ENCODE measurements around the gene IRAG1. TPM values are rescaled to one million over a fixed set of nuclear protein-coding genes. Genes with fewer than 3 reads are reported as not detected.

IRAG1 gene
- total RNA-seq, result 236 TPM

GRCh38 chr11:10693509-10694081, at the start of gene IRAG1:
Gene IRAG1 (minus strand): TSS chr11:10693755. CDS start chr11:10693602, 153 bp downstream.
- Histone ChIP-seq H3K9me3 (no peaks in the 10 kb centered on the region), H3K27me3 (no peaks in the 10 kb centered on the region), H3K36me3 (peaks cover 4 to 14% of the 10 kb centered on the region in 2 donors), H3K4me3 (peak within 1 kb of the TSS; percentile 66 to 87), H3K27ac (peak within 1 kb of the TSS; percentile 99), H3K4me1 (peaks cover 15 to 48% of the 10 kb centered on the region in 2 donors)
- no peak for TF ChIP-seq CTCF (IDR thresholded peaks at IDR 0.05)
- intact Hi-C loops (cut with DNase I), result loop anchor here (1.0 to 5.0 kb wide), 3 partner anchors 18 to 126 kb away; partner anchors contain the start of gene LYVE1
- DNase-seq (ENCODE audit: low spot score in 2 of 2), result peak in 1 of 2 donors; percentile 92

GRCh38 chr11:10742460-10743208, 49.1 kb upstream of the IRAG1 start:
- Histone ChIP-seq H3K36me3 (no peaks in the 10 kb centered on the region), H3K27me3 (no peaks in the 10 kb centered on the region), H3K4me3 (no peak overlapping the region), H3K4me1 (no peaks in the 10 kb centered on the region), H3K9me3 (no peaks in the 10 kb centered on the region), H3K27ac (peak overlapping the region in 1 of 2 donors; percentile 18)
- TF ChIP-seq CTCF (IDR thresholded peaks at IDR 0.05), result no peak
- intact Hi-C loops (cut with DNase I), result no loop called here
- DNase-seq (ENCODE audit: low spot score in 2 of 2), result no peak

- H3K4me3 ChIP-seq, result peak overlapping the region; percentile 29 to 44
- H3K27me3 ChIP-seq, result no peaks in the 10 kb centered on the region
- peaks cover 0 to 25% of the 10 kb centered on the region in 2 donors for H3K4me1 ChIP-seq
- no peaks in the 10 kb centered on the region for H3K9me3 ChIP-seq
- H3K27ac ChIP-seq, result peak overlapping the region; percentile 75 to 84
- peak; percentile 81 to 98 for DNase-seq (ENCODE audit: low spot score in 2 of 2)
- intact Hi-C loops (cut with DNase I), result loop anchor here (1.0 to 2.0 kb wide), 5 partner anchors 111 to 329 kb away; no protein-coding TSS in a partner anchor
- H3K36me3 ChIP-seq, result no peaks in the 10 kb centered on the region
- peak; percentile 99 for TF ChIP-seq CTCF (IDR thresholded peaks at IDR 0.05)
Measured at GRCh38 chr11:10735481-10736475, 42.2 kb upstream of the IRAG1 start.

GRCh38 chr11:10731064-10731680, 37.6 kb upstream of the IRAG1 start:
- Histone ChIP-seq H3K4me3 (no peak overlapping the region), H3K36me3 (no peaks in the 10 kb centered on the region), H3K27me3 (no peaks in the 10 kb centered on the region), H3K9me3 (no peaks in the 10 kb centered on the region), H3K27ac (no peak overlapping the region), H3K4me1 (peaks cover 0 to 29% of the 10 kb centered on the region in 2 donors)
- intact Hi-C loops (cut with DNase I), result no loop called here
- no peak for TF ChIP-seq CTCF (IDR thresholded peaks at IDR 0.05)
- no peak for DNase-seq (ENCODE audit: low spot score in 2 of 2)

- no peak overlapping the region for H3K4me3 ChIP-seq
- DNase-seq (ENCODE audit: low spot score in 2 of 2), result no peak
- TF ChIP-seq CTCF (IDR thresholded peaks at IDR 0.05), result no peak
- intact Hi-C loops (cut with DNase I), result no loop called here
- no peaks in the 10 kb centered on the region for H3K27me3 ChIP-seq
- peaks cover 0 to 25% of the 10 kb centered on the region in 2 donors for H3K4me1 ChIP-seq
- no peaks in the 10 kb centered on the region for H3K36me3 ChIP-seq
- no peak overlapping the region for H3K27ac ChIP-seq
- no peaks in the 10 kb centered on the region for H3K9me3 ChIP-seq
Measured at GRCh38 chr11:10730151-10730550, 36.6 kb upstream of the IRAG1 start.

Measured in ascending aorta (tissue), 2 donors.